GM19463 (cell line): ENCODE results near the gene SOST.

Experiments
- ATAC-seq: cut with Tn5 transposase; IDR thresholded peaks from one replicate; pipeline ENCODE4 v1.9.1; 2021; ENCODE audit warnings: mild to moderate bottlenecking, moderate library complexity; ENCODE audit not compliant: unreplicated experiment

SOST gene

GRCh38 chr17:43745541-43745940 is 13.1 kb downstream of the SOST start:
- no peak for ATAC-seq

DNA sequence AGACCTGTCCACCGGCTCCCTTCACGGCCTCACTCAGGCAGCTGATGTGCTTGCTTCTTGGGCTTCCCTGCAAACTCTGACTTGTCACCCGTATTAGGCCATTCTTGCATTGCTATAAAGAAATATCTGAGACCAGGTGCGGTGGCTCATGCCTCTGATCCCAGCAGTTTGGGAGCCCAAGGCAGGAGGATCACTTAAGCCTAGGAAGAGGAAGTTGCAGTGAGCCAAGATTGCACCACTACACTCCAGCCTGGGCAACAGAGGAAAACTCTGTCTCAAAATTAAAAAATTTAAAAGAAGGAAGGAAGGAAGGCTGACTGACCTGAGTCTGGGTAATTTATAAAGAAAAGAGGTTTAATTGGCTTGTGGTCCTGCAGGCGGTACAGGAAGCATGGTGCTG is 17.0 kb downstream of the SOST start:
- no peak for ATAC-seq

- ATAC-seq = no peak
Measured at GRCh38 chr17:43740541-43740940, 18.1 kb downstream of the SOST start.

DNA sequence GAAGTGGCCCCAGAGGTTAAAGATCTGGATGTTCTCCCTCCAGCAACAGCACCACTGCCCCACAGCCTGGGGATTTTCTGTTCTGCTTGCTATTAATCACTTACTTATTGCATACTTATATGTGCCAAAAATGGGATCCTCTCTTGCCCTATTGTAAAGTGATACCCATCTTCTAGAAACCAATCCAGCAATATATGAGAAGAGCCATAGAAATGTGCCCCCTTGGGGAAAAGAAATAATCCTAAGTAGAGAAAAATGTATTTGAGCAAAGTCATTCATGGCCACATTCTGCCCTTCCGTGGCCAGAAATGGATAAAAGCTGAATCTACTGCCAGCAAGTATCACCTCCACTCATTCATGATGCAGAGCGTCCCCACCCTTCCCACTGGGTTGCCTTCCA is 20.9 kb downstream of the SOST start:
- ATAC-seq = no peak

DNA sequence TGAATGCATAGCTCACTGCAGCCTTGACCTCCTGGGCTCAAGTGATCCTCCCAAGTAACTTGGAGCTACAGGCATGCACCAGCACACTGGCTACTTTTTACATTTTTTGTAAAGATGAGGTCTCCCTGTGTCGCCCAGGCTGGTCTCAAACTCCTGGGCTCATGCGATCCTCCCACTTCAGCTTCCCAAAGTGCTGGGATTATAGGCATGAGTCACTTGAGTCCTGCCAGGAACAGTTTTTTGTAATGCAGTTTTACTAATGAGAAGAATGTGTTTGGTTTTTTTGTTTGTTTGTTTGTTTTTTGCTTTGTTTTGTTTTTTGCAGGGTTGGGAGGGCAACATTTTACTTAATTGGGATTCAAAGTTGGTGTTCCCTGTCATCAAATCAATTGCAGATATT is 22.2 kb downstream of the SOST start:
- ATAC-seq = no peak

DNA sequence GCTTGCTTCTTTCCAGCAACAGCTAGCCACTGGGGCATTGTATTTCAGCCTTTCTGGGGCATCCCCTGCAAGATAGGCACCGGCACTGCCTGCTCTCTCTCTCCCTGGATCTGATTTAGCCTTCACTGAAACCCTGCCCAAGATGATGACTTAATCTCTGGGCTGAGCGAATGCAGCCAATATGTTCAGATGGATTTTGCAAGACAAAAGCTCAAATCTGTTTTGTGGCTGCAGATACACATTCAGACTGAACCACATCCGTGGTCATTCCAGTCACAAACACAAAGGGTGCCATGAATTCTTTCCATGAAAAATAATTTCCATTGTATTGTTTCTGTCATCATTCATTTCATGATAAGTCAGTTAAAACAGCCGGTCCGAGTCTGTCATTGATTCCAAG is 24.2 kb downstream of the SOST start:
- ATAC-seq = no peak

GRCh38 chr17:43733956-43734355 is 24.6 kb downstream of the SOST start:
- no peak for ATAC-seq

- ATAC-seq = no peak
Measured at GRCh38 chr17:43732958-43733357, 25.6 kb downstream of the SOST start.

- no peak for ATAC-seq
Measured at GRCh38 chr17:43728081-43728480, 30.5 kb downstream of the SOST start.

DNA sequence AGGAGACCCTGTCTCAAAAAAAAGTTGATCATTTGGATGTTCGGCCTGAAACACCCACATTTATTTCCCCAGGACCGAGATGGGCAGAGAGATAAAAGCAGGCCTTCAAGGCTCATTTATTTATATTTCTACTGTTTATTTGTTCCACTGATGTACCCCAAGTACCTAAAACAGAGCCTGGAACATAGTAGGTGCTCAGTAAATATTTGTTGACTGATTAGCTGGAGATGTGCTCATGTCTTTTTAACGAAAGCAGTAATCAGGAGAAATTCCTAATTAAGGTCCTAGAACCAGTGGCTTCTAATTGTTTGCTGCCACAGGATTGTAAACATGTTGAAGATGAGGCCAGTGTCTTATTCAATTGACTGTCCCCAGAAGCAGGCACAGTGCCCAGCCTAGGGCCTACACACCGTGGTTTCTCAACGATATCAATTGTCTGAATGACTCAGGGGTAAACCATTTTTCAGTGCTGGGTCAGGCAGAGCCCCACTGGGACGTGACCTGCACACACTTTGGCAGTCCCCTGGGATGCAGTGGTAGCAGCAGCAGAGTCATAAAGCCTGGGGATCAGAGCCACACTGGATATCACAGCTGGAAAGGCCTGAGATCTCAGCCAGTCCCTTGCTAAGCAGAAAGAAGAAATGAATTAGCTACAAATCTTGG is 34.8 kb downstream of the SOST start:
- no peak for ATAC-seq

DNA sequence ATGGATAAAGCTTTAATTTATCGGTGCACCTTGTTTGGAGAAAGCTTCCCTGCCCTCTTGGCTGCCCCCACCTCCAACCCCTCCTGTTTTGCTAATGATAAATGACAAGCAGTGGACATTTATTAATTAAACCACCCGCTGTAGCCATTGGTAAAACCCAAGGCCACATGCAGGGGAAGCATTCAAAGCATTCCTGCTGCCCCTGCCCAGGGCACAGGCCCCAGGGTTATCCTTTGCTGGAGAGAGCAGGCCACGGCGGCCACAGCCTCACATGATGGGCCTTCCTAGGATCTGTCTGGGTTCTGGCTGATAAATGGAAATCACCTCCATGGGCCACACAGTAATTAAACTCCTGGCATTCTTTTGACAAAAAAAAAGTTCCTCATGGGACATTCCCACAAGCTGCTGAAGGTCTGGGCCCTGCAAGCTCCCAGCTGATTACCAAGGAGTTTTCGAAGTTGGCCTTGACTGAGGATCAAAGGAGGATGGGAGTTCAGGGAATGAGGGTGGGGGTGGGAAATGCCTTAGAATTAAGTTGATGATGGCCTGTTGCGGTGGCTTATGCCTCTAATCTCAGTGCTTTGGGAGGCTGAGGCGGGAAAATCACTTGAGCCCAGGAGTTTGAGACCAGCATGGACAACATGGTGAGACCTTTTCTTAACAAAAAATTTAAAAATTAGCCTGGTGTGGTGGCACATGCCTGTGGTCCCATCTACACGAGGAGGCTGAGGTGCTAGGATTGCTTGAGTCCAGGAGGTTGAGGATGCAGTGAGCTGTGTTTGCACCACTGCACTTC is 35.5 kb downstream of the SOST start:
- no peak for ATAC-seq

GRCh38 chr17:43722269-43722619 is 36.3 kb downstream of the SOST start:
- no peak for ATAC-seq

DNA sequence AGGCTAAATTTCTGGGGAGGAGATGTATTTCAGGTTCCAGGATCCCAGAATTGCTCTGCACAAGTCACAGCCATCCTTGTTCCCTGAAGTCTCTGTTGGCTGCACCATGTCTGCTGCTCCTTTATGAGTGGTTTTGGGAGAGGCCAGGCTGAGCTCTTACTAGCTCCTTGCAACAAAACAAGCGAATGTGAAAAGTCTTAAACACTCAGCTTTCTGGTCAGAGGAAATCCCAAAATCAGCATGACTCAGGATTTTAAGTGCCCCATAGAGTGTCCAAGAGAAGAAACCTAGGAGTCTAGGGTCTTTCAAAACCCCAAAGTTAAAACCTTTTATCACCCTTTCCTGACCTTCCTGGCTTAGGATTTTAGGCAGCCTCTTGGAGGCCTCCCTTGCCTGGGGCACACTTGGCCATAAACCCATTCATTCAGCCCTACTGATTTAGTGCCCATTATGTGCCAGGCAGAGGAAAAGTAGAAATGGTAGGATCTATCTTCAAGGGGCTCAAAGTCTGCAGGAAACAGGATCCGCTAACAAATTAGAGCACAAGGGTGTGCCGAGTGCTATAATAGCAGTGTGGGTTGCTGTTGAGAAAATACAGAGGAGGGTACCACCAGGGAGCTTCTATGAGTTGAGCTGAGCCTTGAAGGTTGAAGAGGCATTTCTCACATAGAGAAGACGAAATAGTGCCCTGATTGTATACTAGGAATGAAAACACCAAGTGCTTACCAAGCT is 36.9 kb downstream of the SOST start:
- ATAC-seq = no peak

GRCh38 chr17:43720311-43721060 is 38.1 kb downstream of the SOST start:
- ATAC-seq = peak; percentile 71

DNA sequence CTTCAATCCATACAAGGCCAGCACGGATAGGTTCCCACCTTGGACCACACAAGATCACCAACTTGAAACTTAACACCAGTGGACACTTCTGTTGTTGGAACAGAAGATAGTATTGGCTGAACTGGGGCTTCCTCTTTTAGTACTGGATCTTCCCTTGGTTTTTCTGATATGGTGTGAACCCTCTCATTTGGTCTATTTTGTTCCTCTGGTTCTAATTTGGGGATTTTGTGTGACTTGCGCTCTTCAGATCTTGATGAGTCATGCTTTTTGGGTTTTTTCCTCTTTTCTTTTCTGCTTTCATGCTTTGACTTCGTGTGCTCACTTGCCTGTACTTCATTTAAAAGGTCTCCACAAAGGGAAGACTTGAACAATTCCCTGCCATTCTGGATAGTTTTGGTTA is 39.0 kb downstream of the SOST start:
- no peak for ATAC-seq

- no peak for ATAC-seq
Measured at GRCh38 chr17:43718544-43718943, 40.0 kb downstream of the SOST start.

GRCh38 chr17:43717913-43718312 is 40.7 kb downstream of the SOST start:
- no peak for ATAC-seq

- ATAC-seq = no peak
Measured at GRCh38 chr17:43714465-43715149, 44.0 kb downstream of the SOST start.

- no peak for ATAC-seq
Measured at GRCh38 chr17:43713494-43714162, 45.0 kb downstream of the SOST start.

DNA sequence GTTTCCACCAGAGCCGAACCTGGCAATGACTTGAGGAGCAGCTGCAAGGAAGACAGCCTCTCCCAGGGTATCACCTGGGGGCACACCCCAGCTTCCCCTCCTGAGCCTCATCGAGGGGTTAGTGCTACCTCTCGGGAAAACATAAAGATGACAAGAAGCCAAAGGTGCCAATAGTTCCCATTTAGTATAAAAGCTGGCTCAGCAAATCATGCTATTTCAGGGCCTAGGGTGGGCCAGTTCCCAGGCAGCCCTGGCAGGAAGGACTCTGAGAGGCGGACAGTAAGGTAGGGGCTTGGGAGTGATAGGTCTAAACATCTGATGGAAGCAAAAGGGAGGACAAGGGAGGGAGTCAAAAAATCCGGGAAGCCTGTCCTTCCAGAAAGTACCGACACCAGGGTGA is 46.2 kb downstream of the SOST start:
- no peak for ATAC-seq
